Smooth muscle cell (in vitro differentiated cells): ENCODE data around the gene ACBD4. TPM values are rescaled to one million over a fixed set of nuclear protein-coding genes. Genes with fewer than 3 reads are reported as not detected.
A peak's percentile ranks its signal among the peaks of the same experiment; 100 is the strongest.

ENCODE experiments used
- DNase-seq: peaks from one replicate; lab custom pipeline; 2025; ENCODE audit not compliant: unreplicated experiment; lab: John Stamatoyannopoulos, UW
- H2AFZ ChIP-seq: fragments of 200-600 bp; sonication (generic); 2 replicates; pipeline ENCODE4 v1.6.0; 2016; ENCODE audit warnings: antibody characterized with exemption, low read depth, mild to moderate bottlenecking
- H3F3A ChIP-seq: fragments of 200-600 bp; sonication (generic); 2 replicates; pipeline ENCODE4 v1.6.0; 2017; ENCODE audit warnings: antibody characterized with exemption, low read depth
- H3K27ac ChIP-seq: fragments of 200-600 bp; sonication (generic); 2 replicates; pipeline ENCODE4 v1.5.1; 2016; ENCODE audit warnings: low read depth, mild to moderate bottlenecking
- H3K27me3 ChIP-seq: fragments of 200-600 bp; sonication (generic); 2 replicates; pipeline ENCODE4 v1.6.1; 2016; ENCODE audit warnings: low read depth, mild to moderate bottlenecking
- H3K36me3 ChIP-seq: fragments of 200-600 bp; sonication (generic); 2 replicates; pipeline ENCODE4 v1.5.1; 2016; ENCODE audit warnings: low read depth
- H3K4me1 ChIP-seq: fragments of 200-600 bp; sonication (generic); 2 replicates; pipeline ENCODE4 v1.5.1; 2016; ENCODE audit warnings: low read depth
- H3K4me2 ChIP-seq: fragments of 200-600 bp; sonication (generic); 2 replicates; pipeline ENCODE4 v1.6.0; 2016; ENCODE audit warnings: mild to moderate bottlenecking
- H3K4me3 ChIP-seq: fragments of 200-600 bp; sonication (generic); 2 replicates; pipeline ENCODE4 v1.5.1; 2016; ENCODE audit warnings: mild to moderate bottlenecking
- H3K79me2 ChIP-seq: fragments of 200-600 bp; sonication (generic); 2 replicates; pipeline ENCODE4 v1.6.0; 2016; ENCODE audit warnings: low read depth, mild to moderate bottlenecking
- H3K9ac ChIP-seq: fragments of 200-600 bp; sonication (generic); 2 replicates; pipeline ENCODE4 v1.6.0; 2016; ENCODE audit warnings: low read depth
- H3K9me3 ChIP-seq: fragments of 200-600 bp; sonication (generic); replicated peaks from 2 replicates; pipeline ENCODE4 v1.5.1; 2016; ENCODE audit warnings: low read depth
- H4K20me1 ChIP-seq: fragments of 200-600 bp; sonication (generic); 2 replicates; pipeline ENCODE4 v1.6.0; 2016; ENCODE audit warnings: low read depth
- WGBS: methylation state at CpG from one replicate; pipeline ENCODE4 v1.1.7; 2016; ENCODE audit warnings: low lambda C conversion rate; 5-methylcytosine and 5-hydroxymethylcytosine counted together
- polyA plus RNA-seq: library from polyadenylated mRNA; unstranded; fragments of >200 nt; fragmentation: Nextera tagmentation; extraction: Ambion mirVana; gene quantifications from 2 replicates; pipeline ENCODE4 v1.2.1, GENCODE V29; 2016
- total RNA-seq: library from RNA; depleted of rRNA; stranded (reverse); fragments of >200 nt; gene quantifications from 2 replicates; pipeline ENCODE4 v1.2.3, GENCODE V29; 2014
- TF ChIP-seq, protein P1 (sequence below): fragments of 200-600 bp; sonication (generic); IDR thresholded peaks from 2 replicates; pipeline ENCODE4 v1.5.1; 2017; ENCODE audit warnings: borderline replicate concordance, mild to moderate bottlenecking, antibody characterized with exemption; ENCODE audit not compliant: insufficient read depth, poor library complexity, severe bottlenecking

The ACBD4 gene
- total and polyA plus RNA-seq, 2 experiments from 2014 or later, result 0.49 to 5.0 TPM

DNA sequence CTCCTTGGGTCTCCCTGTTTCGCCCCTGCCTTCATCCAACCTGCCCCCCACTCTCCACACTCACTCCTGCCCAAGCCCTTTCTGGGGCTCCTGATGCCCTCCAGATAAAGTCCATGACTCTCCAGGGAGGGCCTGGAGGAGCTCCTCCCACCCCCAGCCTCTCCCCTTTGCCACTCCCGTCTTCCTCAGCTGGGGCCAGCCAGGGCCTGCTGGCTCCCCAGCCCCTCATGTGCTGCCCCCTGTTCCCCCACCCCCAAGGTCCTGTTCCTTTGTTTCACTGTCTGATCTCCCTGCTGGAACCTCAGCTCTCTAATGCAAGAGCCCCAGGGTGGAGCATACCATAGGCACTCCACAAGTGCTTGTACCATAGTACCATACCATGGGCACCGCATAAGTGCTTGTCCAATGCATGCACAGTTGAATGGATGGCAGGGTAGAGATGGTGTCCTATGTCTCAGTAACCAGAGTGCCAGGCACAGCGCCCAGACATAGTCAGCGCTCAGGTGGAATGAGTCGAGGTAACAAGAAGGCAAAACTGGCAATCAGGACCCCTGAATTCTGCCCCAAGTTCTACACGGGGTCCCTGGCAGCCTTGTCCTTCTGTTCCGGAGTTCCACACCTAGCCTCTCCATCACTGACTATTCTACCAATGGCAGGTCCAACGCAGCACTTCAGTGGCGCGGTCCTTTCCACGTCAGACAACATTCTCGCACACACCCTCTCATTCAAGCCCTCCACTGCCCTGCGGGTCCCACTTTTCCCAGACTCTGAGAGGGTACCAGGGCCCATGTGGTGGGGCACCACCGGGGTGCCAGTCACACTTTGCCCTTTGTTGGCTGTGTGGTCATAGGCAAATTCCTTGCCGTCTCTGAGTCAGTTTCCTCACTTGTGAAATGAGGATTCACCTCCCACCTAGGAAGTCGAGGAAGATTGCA, 4.5 kb upstream of the ACBD4 start:
- Histone ChIP-seq H4K20me1 (no peaks in the 10 kb centered on the region), H3K9ac (peak overlapping the region; percentile 8), H3K4me1 (peaks cover 23% of the 10 kb centered on the region), H3K27me3 (no peaks in the 10 kb centered on the region), H3K36me3 (no peaks in the 10 kb centered on the region), H3K9me3 (no peaks in the 10 kb centered on the region), H3K79me2 (peaks cover 42% of the 10 kb centered on the region), H3K4me3 (peak overlapping the region; percentile 94), H3F3A (peaks cover 19% of the 10 kb centered on the region), H2AFZ (no peak overlapping the region), H3K27ac (peak overlapping the region; percentile 96), H3K4me2 (peak overlapping the region; percentile 95)
- TF ChIP-seq, protein P1, sequence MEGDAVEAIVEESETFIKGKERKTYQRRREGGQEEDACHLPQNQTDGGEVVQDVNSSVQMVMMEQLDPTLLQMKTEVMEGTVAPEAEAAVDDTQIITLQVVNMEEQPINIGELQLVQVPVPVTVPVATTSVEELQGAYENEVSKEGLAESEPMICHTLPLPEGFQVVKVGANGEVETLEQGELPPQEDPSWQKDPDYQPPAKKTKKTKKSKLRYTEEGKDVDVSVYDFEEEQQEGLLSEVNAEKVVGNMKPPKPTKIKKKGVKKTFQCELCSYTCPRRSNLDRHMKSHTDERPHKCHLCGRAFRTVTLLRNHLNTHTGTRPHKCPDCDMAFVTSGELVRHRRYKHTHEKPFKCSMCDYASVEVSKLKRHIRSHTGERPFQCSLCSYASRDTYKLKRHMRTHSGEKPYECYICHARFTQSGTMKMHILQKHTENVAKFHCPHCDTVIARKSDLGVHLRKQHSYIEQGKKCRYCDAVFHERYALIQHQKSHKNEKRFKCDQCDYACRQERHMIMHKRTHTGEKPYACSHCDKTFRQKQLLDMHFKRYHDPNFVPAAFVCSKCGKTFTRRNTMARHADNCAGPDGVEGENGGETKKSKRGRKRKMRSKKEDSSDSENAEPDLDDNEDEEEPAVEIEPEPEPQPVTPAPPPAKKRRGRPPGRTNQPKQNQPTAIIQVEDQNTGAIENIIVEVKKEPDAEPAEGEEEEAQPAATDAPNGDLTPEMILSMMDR, result no peak
- 93% methylated on average over 16 of the region's 17 CpGs for WGBS
- no peak for DNase-seq

GRCh38 chr17:45131616-45132319, 3.7 kb upstream of the ACBD4 start:
- Histone ChIP-seq H3F3A (peaks cover 19% of the 10 kb centered on the region), H3K79me2 (peaks cover 34% of the 10 kb centered on the region), H2AFZ (no peak overlapping the region), H3K27ac (peak overlapping the region; percentile 66), H3K4me2 (peak overlapping the region; percentile 95), H3K9ac (peak overlapping the region; percentile 85), H3K9me3 (no peaks in the 10 kb centered on the region), H3K4me1 (peaks cover 24% of the 10 kb centered on the region), H4K20me1 (no peaks in the 10 kb centered on the region), H3K27me3 (no peaks in the 10 kb centered on the region), H3K4me3 (peak overlapping the region; percentile 94), H3K36me3 (no peaks in the 10 kb centered on the region)
- peak; percentile 63 for DNase-seq
- TF ChIP-seq, protein P1, result peak; percentile 99
- WGBS, result 22% methylated on average over 29 of the region's 46 CpGs

GRCh38 chr17:45132320-45132571, 3.2 kb upstream of the ACBD4 start, which contains the start of gene PLCD3:
Gene PLCD3 (minus strand): TSS chr17:45132515. CDS start chr17:45132410, 105 bp downstream.
- H3K9ac ChIP-seq, result peak within 1 kb of the TSS; percentile 85
- H2AFZ ChIP-seq, result peak within 1 kb of the TSS; percentile 74
- H3K27me3 ChIP-seq, result no peaks in the 10 kb centered on the region
- no peak for DNase-seq
- H3K27ac ChIP-seq, result peak within 1 kb of the TSS; percentile 87
- H3F3A ChIP-seq, result peaks cover 19% of the 10 kb centered on the region
- peaks cover 24% of the 10 kb centered on the region for H3K4me1 ChIP-seq
- H3K36me3 ChIP-seq, result no peaks in the 10 kb centered on the region
- TF ChIP-seq, protein P1, result no peak
- peak within 1 kb of the TSS; percentile 94 for H3K4me3 ChIP-seq
- H3K9me3 ChIP-seq, result no peaks in the 10 kb centered on the region
- H4K20me1 ChIP-seq, result no peaks in the 10 kb centered on the region
- H3K4me2 ChIP-seq, result peak within 1 kb of the TSS; percentile 95
- 0% methylated on average over 13 of the region's 36 CpGs for WGBS
- peaks cover 29% of the 10 kb centered on the region for H3K79me2 ChIP-seq
